HG03442 (cell line): ENCODE results near the gene SEC23IP.
"Not testable (repeated sequence)": the region's sequence is repeated elsewhere in the genome, so short reads cannot be mapped to it uniquely, and the experiment has no call there.

ENCODE experiments used
- ATAC-seq: cut with Tn5 transposase; IDR thresholded peaks from one replicate; pipeline ENCODE4 v1.9.1; 2021; ENCODE audit warnings: mild to moderate bottlenecking, moderate library complexity; ENCODE audit not compliant: unreplicated experiment

Gene SEC23IP

DNA sequence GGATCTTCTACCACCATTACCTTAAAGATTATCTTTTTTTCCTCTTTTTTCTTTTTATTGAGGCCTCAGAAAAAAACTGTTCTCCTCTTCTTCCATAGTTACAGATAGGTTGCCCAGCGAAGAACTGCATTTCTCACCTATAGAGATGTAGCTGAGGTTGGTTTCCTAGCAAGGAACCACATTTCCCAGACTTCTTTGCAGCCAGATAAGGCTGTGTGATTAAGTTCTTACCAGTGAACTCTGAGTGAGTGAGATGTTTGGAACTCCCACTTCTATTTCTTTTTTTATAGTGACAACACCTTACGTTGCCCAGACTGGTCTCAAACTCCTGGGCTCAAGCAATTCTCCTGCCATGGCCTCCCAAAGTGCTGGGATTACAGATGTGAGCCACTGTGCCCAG, 14.0 kb upstream of the SEC23IP start:
- ATAC-seq, result no peak

DNA sequence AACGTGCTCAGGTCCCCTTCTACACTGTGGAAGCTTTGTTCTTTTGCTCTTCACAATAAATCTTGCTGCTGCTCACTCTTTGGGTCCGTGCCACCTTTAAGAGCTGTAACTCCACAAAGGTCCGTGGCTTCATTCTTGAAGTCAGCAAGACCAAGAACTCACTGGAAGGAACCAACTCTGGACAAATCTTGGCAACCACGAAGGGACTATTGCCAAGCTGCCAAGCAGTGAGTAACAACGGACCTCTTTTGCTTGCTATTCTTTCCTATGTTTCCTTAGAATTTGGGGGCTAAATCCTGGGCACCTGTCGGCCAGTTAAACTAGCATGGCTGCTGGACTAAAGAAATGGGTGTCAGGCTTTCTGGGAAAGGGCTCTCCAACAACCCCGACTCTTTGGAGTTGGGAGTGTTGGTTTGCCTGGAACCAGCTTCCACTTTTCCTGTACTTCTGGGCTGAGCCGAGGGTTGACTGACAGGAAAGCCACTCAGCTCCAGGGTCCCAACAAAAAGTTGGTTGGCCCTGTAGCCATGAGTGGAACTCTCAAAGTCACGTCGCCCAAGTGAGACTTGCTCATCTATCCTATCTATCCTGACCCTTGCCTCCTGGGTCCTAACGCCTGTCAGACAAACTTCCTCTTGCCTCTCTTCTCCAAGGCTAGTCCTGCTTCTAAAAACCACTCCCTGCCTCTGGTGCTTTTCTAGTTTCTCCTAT, 8.5 kb upstream of the SEC23IP start:
- ATAC-seq, result not testable (repeated sequence)

DNA sequence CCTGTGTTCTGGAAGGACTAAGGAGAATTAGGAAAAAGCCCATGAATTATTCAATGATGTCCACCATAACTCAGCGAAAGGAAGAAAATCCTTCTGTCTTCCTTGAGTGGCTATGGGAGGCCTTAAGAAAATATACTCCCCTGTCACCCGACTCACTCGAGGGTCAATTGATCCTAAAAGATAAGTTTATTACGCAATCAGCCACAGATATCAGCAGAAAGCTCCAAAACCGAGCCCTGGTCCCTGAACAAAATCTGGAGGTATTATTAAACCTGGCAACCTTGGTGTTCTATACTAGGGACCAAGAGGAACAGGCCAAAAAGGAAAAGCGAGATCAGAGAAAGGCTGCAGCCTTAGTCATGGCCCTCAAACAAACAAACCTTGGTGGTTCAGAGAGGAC, 6.5 kb upstream of the SEC23IP start:
- ATAC-seq, result not testable (repeated sequence)

DNA sequence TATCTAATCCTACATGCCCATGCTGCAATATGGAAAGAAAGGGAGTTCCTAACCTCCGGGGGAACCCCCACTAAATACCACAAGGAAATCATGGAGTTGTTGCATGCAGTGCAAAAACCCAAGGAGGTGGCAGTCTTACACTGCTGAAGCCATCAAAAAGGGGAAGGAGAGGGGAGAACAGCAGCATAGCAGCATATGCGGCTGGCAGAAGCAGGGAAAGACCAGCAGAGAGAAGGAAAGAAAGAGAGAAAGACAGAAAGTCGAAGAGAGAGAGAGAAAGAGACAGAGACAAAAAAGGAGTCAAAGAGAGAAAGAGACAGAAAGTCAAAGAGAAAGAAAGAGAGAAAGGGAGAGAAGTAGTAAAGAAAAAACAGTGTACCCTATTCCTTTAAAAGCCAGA, 3.8 kb upstream of the SEC23IP start:
- ATAC-seq, result not testable (repeated sequence)

DNA sequence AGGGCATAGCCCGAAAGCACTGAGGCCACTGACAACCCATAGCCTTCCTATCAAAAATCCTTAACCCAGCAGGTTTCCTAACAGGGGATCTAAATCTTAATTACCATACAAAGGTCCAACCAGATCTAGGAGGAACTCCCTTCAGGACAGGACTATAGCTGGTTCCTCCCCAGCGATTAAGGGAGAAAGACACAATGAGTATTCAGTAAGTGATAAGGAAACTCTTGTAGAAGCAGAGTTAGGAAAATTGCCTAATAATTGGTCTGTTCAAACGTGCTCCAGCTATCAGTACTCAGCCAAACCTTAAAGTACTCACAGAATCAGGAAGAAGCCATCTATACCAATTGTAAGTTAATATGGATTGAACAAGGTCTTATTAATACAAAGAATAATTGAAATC, 3.3 kb upstream of the SEC23IP start:
- not testable (repeated sequence) for ATAC-seq

DNA sequence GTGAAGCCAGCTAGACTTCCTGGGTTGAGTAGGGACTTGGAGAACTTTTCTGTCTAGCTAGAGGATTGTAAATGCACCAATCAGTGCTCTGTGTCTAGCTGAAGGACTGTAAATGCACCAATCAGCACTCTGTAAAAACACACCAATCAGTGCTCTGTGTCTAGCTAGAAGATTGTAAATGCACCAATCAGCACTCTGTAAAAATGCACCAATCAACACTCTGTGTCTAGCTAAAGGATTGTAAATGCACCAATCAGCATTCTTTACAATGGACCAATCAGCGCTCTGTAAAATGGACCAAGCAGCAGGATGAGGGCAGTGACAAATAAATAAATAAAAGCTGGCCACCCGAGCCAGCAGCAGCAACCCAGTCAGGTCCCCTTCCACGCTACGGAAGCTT, 2.2 kb upstream of the SEC23IP start:
- ATAC-seq, result not testable (repeated sequence)

DNA sequence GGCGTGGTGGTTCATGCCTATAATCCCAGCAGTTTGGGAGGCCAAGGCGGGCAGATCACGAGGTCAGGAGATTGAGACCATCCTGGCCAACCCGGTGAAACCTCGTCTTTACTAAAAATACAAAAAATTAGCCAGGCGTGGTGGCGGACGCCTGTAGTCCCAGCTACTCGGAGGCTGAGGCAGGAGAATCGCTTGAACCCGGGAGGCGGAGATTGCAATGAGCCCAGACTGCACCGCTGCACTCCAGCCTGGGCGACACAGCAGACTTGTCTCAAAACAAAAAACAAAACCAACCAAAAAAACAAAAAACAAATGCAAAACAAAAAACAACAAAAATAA, 712 bp upstream of the SEC23IP start:
- ATAC-seq, result not testable (repeated sequence)

DNA sequence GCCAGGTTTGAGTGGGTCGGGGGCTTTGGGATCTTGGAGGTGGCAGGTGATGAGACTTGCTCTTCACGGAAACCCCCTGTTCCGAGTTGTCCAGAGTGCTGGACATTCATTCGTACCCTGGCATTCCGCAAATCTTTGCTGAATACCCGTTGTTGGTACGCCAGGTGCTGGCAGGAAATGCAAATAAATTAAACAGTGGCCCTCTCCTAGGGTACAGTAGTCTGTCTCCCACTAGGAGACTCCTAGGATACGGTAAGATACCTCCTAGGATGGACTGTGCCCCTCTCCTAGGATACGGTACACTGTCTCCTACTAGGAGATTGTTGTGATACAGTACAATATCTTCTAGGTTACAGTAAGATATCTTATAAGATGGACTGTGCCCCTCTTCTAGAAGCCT, 544 bp downstream of the SEC23IP start:
- no peak for ATAC-seq

DNA sequence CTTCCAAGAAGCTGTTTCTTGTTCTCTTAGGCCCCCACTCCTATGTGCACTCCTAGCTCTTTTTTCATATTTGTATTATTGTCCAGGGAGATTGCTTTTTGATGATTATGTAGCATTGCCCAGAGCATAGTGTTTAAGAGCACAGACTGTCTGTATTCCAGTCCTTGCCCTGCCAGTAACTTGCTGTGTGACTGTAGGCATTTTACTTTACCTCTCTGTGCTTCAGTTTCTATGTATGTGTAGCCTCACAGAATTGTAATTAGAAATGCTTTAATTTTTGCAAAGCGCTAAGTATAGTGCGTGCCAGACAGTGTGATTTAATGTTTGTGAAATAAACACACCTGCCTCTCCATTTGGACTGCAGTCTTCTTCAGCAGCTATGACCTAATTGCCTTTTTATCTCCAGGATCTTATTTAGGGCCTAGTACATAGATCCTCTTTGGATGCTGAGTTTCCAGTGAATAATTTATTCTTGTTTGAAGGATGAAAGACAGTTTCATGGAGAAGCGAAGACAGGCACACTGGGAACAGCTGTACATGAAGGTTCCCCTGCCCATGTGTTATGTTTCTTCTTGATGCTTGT, 1.4 kb downstream of the SEC23IP start:
- ATAC-seq, result no peak

DNA sequence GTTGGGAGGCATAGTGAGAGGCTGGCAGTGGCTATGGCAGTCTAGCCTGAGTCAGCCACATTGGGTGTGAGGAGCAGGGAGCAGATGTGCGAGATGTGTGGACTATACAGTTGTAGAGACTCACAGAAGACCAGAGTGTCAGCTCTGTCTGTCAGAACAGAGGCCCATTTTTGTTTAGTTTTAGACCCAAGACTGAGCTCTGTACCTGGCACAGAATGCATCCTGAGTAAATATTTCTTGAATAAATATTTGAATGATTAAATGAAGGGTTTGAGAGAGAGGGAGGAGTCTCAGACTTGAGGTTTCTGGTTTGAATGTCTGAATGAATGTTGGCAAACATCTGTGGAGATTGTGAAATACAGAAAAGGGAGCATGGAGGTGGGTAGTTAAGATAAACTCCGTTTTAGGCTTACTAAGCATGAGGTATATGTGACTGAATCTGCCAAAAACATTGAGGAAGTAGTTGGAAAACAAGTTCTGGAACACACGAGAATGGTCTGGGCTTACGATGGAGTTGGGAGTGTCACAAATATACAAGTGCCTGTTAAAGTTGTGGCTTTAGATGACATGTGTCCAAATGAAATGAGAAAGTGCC, 3.6 kb downstream of the SEC23IP start:
- ATAC-seq, result no peak

DNA sequence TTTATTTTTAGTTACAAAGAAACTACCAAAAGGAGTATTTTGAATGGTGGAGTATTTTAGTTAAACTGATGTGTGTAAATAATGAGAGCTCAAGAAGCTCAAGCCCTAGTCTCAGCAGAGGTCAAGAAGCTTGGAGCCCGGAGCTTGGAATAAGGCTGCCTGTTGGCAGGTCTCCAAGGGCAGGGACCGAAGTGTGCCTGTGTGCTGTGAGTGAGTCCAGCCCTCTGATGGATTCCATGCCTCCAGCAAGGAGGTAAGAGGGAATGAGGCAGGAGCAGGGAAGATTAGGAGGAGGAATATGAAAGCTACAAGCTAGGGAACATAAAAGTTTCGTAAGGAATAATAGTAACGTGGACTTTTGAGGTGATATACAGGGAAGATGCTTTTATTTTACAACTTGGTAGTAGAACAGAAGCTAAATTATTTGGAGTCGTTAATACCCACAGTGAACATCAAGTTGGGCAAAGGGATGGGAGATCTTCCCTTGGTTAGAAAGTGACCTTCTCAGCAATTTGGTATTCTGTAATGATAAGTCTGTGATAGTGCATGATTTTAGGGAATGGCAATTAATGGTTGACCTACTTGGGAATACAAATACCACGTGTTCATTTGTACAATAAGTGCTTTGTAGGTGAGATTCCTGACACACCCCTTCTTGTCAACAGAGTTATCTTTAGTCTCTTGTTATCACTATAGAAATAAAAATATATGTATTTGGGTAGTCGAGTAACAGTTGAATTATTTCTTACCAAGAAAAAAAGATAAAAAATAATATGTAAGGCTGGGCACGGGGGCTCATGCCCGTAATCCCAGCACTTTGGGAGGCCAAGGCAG, 4.6 kb downstream of the SEC23IP start:
- no peak for ATAC-seq

DNA sequence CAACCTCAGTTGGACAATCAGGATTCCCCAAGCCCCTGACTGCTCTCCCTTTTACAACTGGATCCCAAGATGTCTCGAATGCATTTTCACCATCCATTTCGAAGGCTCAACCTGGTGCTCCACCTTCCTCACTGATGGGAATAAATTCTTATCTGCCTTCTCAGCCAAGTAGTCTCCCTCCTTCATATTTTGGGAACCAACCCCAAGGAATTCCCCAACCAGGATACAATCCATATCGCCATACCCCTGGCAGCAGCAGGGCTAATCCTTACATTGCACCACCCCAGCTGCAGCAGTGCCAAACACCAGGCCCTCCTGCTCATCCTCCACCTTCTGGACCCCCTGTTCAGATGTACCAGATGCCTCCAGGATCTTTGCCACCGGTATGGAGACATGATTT, 6.0 kb downstream of the SEC23IP start:
- no peak for ATAC-seq

DNA sequence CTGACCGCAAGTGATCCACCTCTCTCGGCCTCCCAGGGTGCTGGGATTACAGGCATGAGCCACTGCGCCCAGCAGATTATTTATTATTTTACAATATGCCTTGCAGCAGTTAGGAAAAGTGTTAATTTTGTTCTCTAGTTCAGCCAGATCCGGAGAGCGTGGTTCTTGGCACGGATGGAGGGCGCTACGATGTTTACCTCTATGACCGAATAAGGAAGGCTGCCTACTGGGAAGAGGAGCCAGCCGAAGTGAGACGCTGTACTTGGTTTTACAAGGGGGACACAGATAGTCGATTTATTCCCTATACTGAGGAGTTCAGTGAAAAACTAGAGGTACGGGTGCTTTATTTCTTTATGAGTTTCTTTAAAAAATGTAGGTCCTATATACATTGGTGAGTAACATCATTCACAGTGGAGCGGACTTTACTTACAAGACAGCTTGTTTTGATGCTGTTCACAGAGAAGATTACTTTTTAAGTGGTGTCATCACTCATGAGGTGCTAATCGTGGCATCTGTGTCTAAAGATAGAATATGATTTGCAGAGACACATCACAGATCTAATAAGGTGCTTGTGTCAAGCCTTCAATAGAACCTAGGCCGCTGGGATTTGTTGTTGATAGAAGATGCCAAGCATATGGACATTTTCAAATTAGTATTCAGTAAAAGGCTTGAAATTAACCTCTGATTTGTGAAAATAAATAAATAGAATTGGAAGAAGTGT, 11.6 kb downstream of the SEC23IP start:
- ATAC-seq, result no peak

DNA sequence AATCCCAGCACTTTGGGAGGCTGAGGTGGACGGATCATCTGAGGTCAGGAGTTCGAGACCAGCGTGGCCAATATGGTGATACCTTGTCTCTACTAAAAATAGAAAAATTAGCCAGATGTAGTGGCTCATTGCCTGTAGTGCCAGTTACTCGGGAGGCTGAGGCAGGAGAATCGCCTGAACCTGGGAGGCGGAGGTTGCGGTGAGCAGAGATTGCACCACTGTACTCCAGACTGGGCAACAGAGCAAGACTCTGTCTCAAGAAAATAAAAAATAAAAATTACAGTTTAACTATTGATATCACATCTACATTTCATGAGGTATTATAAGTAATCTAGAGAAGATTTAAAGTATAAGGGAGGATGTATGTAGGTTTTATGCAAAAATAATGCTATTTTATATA, 15.2 kb downstream of the SEC23IP start:
- ATAC-seq, result not testable (repeated sequence)

DNA sequence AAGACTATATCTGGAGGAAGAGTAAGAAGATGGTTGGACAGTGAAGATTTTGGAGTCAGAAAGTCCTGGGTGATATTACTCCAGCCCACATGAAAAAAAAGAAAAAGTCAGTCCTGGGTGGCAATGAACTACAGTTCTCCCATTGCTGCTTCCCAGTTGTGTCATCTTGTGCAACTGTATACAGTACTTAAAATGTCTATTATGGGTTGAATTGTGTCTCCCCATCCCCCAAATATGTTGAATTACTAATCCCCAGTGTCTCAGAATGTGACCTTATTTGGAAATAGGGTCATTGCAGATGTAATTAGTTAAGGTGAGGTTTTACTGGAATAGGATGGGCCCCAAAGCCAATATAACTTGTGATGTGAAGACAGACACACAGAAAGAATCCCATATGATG, 15.6 kb downstream of the SEC23IP start:
- no peak for ATAC-seq

DNA sequence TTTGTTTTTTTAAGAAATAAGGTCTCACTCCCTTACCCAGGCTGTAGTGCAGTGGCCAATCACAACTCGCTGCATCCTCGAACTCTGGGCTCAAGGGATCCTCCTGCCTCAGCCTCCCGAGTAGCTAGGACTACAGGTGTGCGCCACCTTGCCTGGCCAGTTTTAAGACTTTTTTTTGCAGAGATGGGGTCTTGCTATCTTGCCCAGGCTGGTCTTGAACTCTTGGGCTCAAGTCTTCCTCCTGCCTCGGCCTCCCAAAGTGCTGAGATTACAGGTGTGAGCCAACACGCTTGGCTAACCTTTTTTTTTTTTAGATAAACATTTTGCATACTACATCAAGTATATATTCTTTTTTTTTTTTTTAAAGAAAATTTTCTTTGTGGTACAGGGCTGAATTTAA, 18.2 kb downstream of the SEC23IP start:
- no peak for ATAC-seq

DNA sequence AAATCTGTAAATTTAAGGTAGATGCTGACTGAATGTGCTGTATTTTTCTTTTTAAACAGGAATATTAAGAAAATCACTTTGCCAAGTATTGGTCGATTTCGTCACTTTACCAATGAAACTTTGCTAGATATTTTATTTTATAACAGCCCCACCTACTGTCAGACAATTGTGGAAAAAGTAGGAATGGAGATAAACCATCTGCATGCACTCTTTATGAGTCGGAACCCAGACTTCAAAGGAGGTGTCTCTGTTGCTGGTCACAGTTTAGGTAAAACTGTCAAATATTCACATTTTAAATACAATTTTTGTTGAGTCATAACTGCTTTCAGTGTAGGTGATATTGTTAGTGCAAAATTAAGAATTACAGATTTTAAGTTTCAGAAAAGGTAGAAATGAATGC, 25.2 kb downstream of the SEC23IP start:
- no peak for ATAC-seq

DNA sequence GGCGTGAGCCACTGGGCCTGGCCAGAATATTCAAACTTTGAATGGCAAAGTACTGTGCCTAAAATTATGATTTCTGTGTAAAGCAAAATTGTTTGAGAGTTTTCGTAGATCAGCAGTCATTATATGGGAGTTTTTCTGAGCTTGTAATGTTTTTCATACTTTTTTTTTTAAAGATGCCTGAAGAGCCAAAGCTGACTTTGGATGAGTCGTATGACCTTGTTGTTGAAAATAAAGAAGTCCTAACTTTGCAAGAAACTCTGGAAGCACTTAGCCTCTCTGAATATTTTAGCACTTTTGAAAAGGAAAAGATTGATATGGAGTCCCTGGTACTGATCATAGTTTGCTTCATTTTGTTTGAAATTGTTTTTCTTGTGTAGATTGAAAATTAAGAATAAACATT, 26.7 kb downstream of the SEC23IP start:
- ATAC-seq, result no peak

DNA sequence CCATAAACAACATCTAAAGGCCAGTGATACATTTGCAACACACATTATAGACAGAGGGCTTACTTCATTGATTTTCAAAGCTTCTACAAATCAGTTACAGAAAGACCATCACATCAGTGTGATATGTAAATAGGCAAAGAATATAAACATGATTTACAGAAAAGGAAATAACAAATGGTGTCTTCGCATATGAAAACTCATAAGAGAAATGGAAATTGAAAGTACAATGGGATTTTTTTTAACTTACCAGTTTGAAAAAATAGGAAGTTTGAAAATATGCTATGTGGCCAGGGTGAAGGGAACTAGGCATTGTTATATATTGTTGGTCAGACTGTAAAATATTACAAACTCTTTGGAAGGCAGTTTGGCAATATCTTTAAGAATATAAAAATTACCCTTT, 27.3 kb downstream of the SEC23IP start:
- no peak for ATAC-seq

DNA sequence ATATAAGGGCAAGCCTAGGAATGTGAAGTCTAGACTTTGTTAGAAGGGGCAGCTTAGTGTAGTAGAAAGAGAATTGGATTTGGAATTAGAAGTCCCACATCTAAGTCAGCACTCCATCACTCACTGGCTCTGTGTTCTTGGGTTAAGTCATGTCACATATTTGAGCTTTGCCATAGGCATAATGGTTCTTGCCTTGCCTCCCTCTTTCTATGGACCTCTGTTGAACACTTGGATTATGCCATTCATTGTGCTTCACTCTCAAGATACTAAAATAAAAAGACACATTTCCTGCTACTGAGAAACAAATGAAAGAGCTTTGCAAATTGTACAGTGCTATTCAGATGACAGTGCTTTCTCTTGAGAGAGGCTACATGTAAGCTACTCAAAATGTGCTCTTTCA, 35.9 kb downstream of the SEC23IP start:
- no peak for ATAC-seq

DNA sequence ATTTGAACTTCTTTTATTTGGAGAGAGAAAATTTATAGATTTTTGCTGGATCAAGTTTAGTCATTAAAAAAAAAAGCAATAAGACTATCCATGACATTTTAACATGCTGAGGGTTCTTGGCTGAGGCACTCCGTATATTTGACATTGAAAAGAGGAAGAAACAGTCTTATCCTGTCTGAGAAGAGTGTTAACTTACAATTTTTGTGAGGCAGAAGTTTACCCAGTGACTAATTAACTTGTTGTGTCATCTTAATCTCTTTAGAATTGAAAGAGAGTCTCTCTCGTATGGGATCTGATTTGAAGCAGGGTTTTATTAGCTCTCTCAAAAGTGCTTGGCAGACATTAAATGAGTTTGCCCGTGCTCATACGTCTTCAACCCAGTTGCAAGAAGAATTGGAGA, 39.3 kb downstream of the SEC23IP start:
- ATAC-seq, result no peak
